ENCODE data around the gene CTDP1. TPM values are rescaled to one million over a fixed set of nuclear protein-coding genes. Genes with fewer than 3 reads are reported as not detected.

Gene CTDP1
- polyA plus RNA-seq, 6 donors from 2014 or later = 2.9 to 15.6 (median 9.0) TPM

DNA sequence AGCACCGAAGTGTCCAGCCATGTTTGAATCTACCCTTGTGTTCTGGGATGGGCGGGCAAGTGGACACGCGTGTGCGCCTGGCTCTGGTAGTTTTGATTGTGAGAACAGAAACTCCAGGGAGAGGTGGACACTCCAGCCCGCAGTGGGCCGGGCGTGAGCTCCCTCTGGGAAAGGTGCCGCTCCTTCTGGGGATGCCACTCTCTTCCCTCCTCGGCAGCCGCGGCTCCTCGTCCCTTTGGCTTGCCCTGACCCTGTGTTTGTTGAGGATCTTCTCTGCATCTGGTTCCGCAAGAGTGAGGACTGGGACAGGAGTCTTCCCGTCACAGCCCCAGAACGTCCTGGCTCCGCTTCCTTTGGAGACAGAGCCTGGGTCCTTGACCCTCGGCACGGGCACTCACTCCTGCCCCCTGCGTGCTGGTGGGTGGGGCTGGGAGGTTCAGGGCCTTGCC is 1.3 kb downstream of the CTDP1 start:
- Mint-ChIP-seq H3K9me3 (no peaks in the 10 kb centered on the region), H3K4me1 (peaks cover 24 to 65% (median 47%) of the 10 kb centered on the region in 3 donors), H3K4me3 (peak overlapping the region; percentile 70 to 92 (median 87)), H3K27ac (peak overlapping the region in 3 of 6 donors; percentile 56 to 90 (median 90)), H3K36me3 (no peaks in the 10 kb centered on the region), H3K27me3 (no peaks in the 10 kb centered on the region)
- DNase-seq (no peak), ATAC-seq (ENCODE audit: low read depth in 2 of 2) (no peak)

DNA sequence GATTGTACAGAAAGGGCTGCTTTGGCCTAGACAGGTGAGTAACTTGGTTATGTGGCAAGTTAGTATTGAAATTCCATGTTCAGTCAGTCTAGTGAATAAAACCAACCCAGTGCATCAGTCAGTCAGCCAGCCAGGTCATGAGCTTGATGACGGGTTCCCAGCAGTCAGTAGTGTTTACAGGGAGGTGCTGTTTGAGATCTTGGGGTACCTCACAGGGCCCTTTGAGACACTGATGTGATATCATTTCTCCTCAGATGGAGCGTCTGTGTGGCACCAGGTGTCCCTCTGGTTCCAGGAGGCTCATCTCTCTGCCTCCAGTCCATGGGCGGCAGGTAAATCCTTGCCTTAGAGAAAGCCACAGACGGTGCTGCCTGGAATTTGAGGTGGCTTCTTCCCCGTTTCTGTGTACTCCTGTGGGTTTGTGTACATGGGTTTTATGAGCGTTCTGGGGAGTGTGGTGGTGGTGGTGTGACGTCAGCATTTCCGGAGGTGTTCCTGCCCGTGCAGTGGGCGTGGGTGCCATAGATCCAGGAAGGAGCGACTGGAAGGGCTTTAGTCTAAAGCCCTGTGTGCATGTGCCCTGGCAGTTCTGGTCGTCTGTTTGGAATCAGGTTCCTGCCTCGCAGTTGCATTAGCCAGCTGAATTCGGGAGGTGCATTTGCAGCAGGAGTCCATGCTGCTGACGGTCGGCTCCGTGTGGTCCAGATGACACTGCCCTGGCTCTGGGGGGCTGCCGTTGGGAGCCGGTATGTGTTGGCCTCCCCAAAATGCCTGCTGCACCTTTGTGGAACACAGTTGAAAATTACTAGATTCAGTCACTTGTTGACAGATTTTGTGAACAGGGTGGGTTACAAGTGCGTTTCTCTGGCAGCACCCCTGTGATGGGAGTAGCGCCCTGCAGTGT is 2.1 kb downstream of the CTDP1 start:
- no peaks in the 10 kb centered on the region for H3K36me3 Mint-ChIP-seq
- H3K27me3 Mint-ChIP-seq = no peaks in the 10 kb centered on the region
- H3K4me1 Mint-ChIP-seq = peaks cover 29 to 68% (median 52%) of the 10 kb centered on the region in 3 donors
- peak overlapping the region; percentile 70 to 92 (median 87) for H3K4me3 Mint-ChIP-seq
- no peaks in the 10 kb centered on the region for H3K9me3 Mint-ChIP-seq
- DNase-seq (no peak), ATAC-seq (ENCODE audit: low read depth in 2 of 2) (no peak)
- H3K27ac Mint-ChIP-seq = peak overlapping the region; percentile 9 to 90 (median 64)

DNA sequence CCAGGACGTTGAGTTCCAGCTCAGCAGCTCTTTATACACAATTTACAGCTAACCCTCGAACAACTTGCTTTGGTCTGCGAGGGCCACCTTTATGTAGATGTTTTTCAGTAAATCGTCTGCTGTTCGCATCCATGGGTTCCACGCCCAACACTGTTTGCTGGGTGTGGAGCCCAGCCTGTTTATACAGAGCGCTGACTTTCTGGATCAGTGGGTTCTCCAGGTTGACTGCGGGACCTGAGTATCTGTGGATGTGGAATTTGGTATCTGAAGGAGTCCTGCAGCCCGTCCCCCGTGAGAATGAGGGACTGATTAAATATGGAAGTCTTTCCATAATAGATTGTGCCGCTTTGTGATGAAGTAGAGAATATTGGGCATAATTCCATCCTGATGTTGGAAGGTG is 2.9 kb downstream of the CTDP1 start:
- H3K36me3 Mint-ChIP-seq = no peaks in the 10 kb centered on the region
- no peaks in the 10 kb centered on the region for H3K27me3 Mint-ChIP-seq
- DNase-seq (no peak), ATAC-seq (ENCODE audit: low read depth in 2 of 2) (no peak)
- H3K9me3 Mint-ChIP-seq = no peaks in the 10 kb centered on the region
- peak overlapping the region in 6 of 8 donors; percentile 23 to 92 (median 68) for H3K4me3 Mint-ChIP-seq
- H3K4me1 Mint-ChIP-seq = peaks cover 29 to 63% (median 52%) of the 10 kb centered on the region in 3 donors
- peak overlapping the region in 4 of 6 donors; percentile 56 to 93 (median 81) for H3K27ac Mint-ChIP-seq

DNA sequence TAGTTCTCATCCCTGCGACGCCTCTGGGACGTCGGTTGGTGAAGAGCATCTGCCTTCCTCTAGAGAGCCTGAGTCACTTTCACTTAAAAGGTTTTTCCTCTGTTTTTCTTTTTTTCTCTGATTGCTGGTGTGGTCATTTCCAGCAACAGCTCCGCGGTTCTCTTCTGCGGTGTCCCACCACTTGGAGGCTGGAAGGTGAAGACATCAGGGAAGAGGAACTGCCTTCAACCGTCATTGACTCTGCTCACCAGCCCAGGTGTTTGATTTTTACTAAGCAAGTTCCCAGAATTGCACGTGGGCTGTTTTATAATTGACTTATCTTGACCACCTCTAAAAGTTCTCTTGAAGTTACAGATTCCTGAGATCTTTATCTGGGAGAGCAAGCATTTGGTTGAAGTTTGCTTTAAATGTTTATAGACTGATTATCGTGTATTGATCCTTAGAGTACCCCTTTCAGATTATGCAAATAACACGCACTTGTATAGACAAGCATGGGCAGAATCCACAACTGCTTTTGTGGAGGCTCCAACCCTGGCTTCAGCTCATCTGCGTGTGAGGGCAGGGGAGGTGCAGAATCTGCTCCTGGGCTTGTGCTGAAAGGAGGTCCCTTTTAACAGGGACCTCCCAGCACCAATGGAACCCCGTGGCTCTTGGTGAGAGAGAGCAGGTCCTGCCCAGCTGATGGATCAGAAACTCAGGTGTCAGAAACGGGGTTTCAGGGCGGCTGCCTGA is 3.5 kb downstream of the CTDP1 start:
- no peak for ATAC-seq (ENCODE audit: low read depth in 2 of 2)
- peak; percentile 47 for DNase-seq
- H3K4me3 Mint-ChIP-seq = peak overlapping the region in 6 of 8 donors; percentile 23 to 92 (median 68)
- H3K9me3 Mint-ChIP-seq = no peaks in the 10 kb centered on the region
- H3K27ac Mint-ChIP-seq = peak overlapping the region in 5 of 6 donors; percentile 3 to 93 (median 71)
- H3K4me1 Mint-ChIP-seq = peaks cover 29 to 60% (median 52%) of the 10 kb centered on the region in 3 donors
- no peaks in the 10 kb centered on the region for H3K27me3 Mint-ChIP-seq
- no peaks in the 10 kb centered on the region for H3K36me3 Mint-ChIP-seq

DNA sequence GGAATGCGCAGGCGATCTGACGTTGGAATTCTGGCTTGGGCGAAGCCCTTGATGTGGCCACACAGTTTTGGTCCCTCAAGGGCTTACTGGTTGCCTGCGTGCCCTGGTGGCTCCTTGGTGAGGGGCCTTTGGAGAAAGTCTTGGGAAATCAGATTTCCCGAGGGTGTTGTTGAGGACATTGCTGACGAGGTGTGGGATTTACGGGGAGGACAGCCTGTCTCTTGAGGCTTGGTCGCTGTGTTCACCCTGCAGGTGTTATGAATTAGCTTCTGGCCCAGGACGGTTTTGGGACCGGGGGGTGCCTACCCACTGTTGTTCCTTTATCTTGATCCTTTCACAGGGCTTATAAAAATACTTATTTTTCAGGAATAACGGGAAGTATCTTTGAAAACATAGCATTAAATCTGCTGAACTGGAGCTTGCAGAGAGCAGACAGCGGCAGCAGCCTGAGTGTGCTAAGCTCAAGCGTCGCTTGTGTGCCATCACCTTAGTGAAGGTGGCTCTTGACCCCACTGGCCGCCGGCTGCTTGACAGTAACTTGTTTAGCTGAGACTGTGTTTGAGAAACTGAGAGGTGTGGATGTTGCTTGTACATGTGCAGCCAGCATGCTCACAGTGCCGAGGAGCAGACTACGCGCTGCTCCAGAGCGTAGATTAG is 4.2 kb downstream of the CTDP1 start:
- H3K27me3 Mint-ChIP-seq = no peaks in the 10 kb centered on the region
- no peaks in the 10 kb centered on the region for H3K36me3 Mint-ChIP-seq
- no peaks in the 10 kb centered on the region for H3K9me3 Mint-ChIP-seq
- ATAC-seq (ENCODE audit: low read depth in 2 of 2) (no peak), DNase-seq (no peak)
- peak overlapping the region in 3 of 6 donors; percentile 3 to 50 (median 47) for H3K27ac Mint-ChIP-seq
- peak overlapping the region in 2 of 8 donors; percentile 19 to 41 for H3K4me3 Mint-ChIP-seq
- peaks cover 29 to 58% (median 45%) of the 10 kb centered on the region in 3 donors for H3K4me1 Mint-ChIP-seq

DNA sequence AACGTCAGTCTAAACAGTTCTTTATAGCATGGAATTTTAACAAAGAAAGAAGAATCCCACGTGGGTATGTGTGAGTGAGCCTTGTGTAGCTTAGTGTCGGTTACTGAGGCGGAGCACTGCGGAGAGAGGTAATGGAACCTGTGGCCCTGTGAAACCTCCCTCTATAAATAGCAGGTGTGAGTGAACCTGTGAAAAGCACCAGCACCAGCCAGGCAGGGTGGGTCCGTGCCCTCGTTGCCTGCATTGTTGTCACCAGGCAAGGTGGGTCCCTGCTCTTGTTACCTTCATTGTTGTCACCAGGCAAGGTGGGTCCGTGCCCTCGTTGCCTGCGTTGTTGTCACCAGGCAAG is 4.7 kb downstream of the CTDP1 start:
- ATAC-seq (ENCODE audit: low read depth in 2 of 2) = no peak
- Mint-ChIP-seq H3K4me3 (peak overlapping the region in 2 of 8 donors; percentile 19 to 41), H3K27ac (no peak overlapping the region)

DNA sequence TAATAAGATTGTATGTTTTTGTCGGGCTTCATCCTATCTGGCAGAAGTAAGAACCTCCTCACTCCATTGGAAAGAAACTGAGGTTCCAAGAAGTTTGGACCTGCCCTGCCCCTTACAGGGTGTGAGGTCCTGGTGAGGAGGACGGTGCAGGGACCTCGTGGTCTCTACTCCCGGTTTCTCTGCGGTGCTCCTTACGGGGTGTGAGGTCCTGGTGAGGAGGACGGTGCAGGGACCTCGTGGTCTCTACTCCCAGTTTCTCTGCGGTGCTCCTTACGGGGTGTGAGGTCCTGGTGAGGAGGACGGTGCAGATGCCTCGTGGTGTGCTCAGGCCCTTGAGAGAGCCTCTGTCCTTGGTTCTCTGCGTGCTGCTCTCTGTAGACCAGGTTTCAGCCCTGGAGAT is 5.2 kb downstream of the CTDP1 start:
- Mint-ChIP-seq H3K4me1 (peaks cover 29 to 62% (median 42%) of the 10 kb centered on the region in 3 donors), H3K27me3 (no peaks in the 10 kb centered on the region), H3K9me3 (no peaks in the 10 kb centered on the region), H3K27ac (no peak overlapping the region), H3K4me3 (peak overlapping the region in 2 of 8 donors; percentile 41 to 66), H3K36me3 (no peaks in the 10 kb centered on the region)
- ATAC-seq (ENCODE audit: low read depth in 2 of 2) (no peak), DNase-seq (no peak)

More for the DNA sequence above, 4.7 kb downstream of the CTDP1 start:
- H3K9me3 Mint-ChIP-seq = no peaks in the 10 kb centered on the region
- DNase-seq = no peak
- no peaks in the 10 kb centered on the region for H3K36me3 Mint-ChIP-seq
- H3K27me3 Mint-ChIP-seq = no peaks in the 10 kb centered on the region
- H3K4me1 Mint-ChIP-seq = peaks cover 29 to 62% (median 42%) of the 10 kb centered on the region in 3 donors

DNA sequence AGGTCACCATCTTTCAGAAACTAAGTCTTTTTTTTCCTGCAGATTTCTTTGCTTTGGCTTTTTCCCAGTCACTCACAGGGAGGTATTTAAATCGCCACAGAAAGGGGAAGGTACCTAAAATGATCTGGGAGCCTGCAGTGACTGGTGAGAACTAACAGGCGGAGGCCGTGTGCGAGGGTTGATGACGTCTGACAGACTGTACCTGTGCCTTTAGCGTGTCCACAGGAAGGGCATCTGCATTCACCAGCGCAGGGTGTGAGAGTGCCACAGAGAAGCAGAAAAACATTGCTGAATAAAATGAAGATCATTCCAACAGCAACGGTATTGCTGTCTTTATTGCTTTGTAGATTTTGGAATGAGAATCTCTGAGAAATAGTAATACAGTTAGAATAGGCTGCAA is 5.7 kb downstream of the CTDP1 start:
- no peaks in the 10 kb centered on the region for H3K9me3 Mint-ChIP-seq

DNA sequence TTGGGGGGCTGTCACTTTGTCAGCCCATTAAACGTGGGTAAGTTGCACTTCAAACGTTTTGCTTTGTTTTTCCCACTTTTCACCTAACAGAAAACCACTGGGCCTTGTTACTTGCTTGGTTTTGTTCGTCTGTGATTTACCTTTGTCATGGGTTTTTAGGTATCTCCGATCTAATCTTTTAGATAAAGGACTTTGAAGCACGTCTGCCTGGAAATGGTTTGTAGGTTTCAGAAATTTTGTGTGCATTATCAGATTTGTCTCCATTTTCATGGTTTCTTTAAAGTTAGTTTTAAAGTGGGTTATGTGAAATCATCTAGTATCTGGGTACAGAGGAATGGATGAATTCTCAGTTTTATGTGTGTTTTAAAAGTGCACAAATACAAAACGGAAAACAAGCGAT is 6.4 kb downstream of the CTDP1 start:
- Mint-ChIP-seq H3K4me1 (peaks cover 31 to 66% (median 39%) of the 10 kb centered on the region in 3 donors), H3K4me3 (no peak overlapping the region), H3K9me3 (no peaks in the 10 kb centered on the region), H3K27me3 (no peaks in the 10 kb centered on the region), H3K27ac (peak overlapping the region in 1 of 6 donors; percentile 27), H3K36me3 (no peaks in the 10 kb centered on the region)
- DNase-seq (no peak), ATAC-seq (ENCODE audit: low read depth in 2 of 2) (no peak)

More for the DNA sequence above, 5.7 kb downstream of the CTDP1 start:
- DNase-seq = no peak
- no peak overlapping the region for H3K27ac Mint-ChIP-seq
- H3K27me3 Mint-ChIP-seq = no peaks in the 10 kb centered on the region
- H3K4me3 Mint-ChIP-seq = no peak overlapping the region
- H3K4me1 Mint-ChIP-seq = peaks cover 29 to 66% (median 42%) of the 10 kb centered on the region in 3 donors
- no peaks in the 10 kb centered on the region for H3K36me3 Mint-ChIP-seq
- peak in 1 of 2 donors; percentile 14 for ATAC-seq (ENCODE audit: low read depth in 2 of 2)

DNA sequence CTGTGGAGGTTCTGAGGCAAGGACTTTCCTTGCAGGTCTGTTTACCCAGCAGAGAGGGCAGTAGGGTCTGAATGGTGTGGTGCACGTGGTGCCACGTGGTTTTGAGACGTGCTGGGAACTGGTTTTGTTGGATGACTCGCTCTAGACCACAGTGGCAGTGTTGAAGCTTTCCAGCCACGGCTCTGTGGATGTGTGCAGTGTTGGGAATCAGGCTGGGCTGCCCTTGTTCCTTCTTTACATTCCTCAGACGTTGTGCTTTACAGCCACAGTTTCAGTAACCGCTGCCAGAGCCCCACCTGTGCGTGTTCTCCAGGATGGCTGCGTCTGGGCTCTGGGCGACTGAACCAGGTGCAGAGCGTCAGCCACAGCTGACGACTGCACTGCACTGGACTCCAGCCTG is 8.2 kb downstream of the CTDP1 start:
- no peak for DNase-seq
- no peak for ATAC-seq (ENCODE audit: low read depth in 2 of 2)
- Mint-ChIP-seq H3K27ac (no peak overlapping the region), H3K27me3 (no peaks in the 10 kb centered on the region), H3K9me3 (no peaks in the 10 kb centered on the region), H3K4me3 (no peak overlapping the region), H3K36me3 (no peaks in the 10 kb centered on the region), H3K4me1 (peaks cover 32 to 57% (median 32%) of the 10 kb centered on the region in 3 donors)

DNA sequence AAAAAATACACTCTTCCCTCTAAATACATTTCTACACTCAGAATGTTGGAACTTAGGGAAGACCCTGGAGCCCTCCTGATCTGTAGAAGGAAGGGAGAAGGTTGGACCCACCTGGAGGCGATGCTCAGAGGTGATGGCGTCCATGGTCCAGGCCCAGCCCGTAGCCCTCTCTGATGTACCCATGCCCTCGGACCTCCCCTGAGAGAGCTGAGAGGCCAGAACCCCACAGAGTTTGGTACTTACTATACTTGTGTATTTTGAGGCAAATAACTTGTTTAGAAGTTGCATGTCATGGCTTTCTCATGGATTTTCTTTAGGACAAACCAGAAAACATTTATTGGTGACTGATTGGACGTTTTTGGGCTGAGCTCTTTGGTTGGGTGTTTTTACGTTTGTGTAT is 10.5 kb downstream of the CTDP1 start:
- H3K4me1 Mint-ChIP-seq = peaks cover 25 to 40% (median 28%) of the 10 kb centered on the region in 3 donors

DNA sequence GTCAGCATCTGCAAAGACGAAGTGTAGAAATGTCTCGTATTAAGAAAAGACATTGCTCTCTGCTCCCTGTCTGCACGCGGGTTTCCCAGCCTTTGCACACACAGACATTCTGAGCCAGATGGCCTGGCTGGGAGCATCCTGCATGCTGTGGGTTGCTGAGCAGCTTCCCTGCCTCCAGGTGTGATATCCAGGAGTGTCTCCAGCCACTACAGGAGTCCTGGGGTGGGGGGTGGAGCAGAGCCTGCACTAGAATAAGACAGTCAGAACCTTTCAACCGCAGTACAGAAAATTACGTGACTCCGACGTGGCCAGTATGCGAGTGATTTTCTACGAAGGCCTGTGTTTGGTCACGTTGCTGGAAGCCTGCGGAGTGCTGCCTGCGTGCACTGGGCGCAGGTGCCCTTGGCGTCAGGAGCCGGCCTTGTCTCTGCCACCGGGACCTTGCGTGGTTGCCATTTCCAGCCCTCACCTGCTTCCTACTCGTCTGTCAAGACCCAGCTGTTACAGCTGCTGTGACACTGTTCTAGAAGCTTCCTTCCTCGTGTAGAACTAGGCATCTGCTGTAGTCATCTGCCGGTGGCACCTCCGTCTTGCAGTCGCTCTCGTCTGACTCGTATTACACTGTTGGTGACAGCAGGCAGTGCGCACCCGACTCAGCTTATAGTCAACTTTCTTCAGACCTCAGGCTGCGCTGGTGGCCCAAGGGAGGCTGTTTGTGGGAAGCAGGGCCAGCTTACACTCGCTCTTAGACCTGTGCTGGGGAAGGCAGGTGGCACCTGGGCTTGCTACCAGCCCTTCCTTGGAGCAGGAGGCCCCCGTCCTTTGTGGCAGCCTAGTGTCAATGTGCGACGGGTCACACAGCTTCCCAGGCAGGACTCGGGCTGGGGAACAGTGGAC is 11.2 kb downstream of the CTDP1 start:
- ATAC-seq (ENCODE audit: low read depth in 2 of 2) = no peak
- no peaks in the 10 kb centered on the region for H3K36me3 Mint-ChIP-seq
- no peaks in the 10 kb centered on the region for H3K9me3 Mint-ChIP-seq
- H3K4me1 Mint-ChIP-seq = peaks cover 21 to 37% (median 28%) of the 10 kb centered on the region in 3 donors
- peak overlapping the region in 2 of 6 donors; percentile 27 to 76 for H3K27ac Mint-ChIP-seq
- H3K27me3 Mint-ChIP-seq = no peaks in the 10 kb centered on the region
- peak overlapping the region in 1 of 8 donors; percentile 34 for H3K4me3 Mint-ChIP-seq
- no peak for DNase-seq

More for the DNA sequence above, 10.5 kb downstream of the CTDP1 start:
- H3K27ac Mint-ChIP-seq = peak overlapping the region in 1 of 6 donors; percentile 60
- no peaks in the 10 kb centered on the region for H3K9me3 Mint-ChIP-seq
- H3K4me3 Mint-ChIP-seq = no peak overlapping the region
- DNase-seq (no peak), ATAC-seq (ENCODE audit: low read depth in 2 of 2) (no peak)
- no peaks in the 10 kb centered on the region for H3K27me3 Mint-ChIP-seq
- H3K36me3 Mint-ChIP-seq = no peaks in the 10 kb centered on the region
